WTC11 (cell line): Measurements from ENCODE around the gene IKBKG.
"Not testable (repeated sequence)": the region's sequence is repeated elsewhere in the genome, so short reads cannot be mapped to it uniquely, and the experiment has no call there.

ENCODE experiments used
- CREB1 ChIP-seq: sonication (generic); formaldehyde crosslinking; IDR thresholded peaks from 2 replicates; pipeline ENCODE4 v1.8.0; 2023; ENCODE audit warnings: mild to moderate bottlenecking, missing genetic modification reagents
- CREM ChIP-seq: sonication (generic); formaldehyde crosslinking; IDR thresholded peaks from 2 replicates; pipeline ENCODE4 v1.8.1; 2022; ENCODE audit warnings: mild to moderate bottlenecking, missing genetic modification reagents, moderate library complexity
- FOXK1 ChIP-seq: sonication (generic); formaldehyde crosslinking; IDR thresholded peaks from 2 replicates; pipeline ENCODE4 v1.8.0; 2022; ENCODE audit warnings: mild to moderate bottlenecking, moderate library complexity, missing genetic modification reagents
- IRF2 ChIP-seq: sonication (generic); formaldehyde crosslinking; IDR thresholded peaks from 2 replicates; pipeline ENCODE4 v1.8.0; 2022; ENCODE audit warnings: low read depth, missing genetic modification reagents, borderline replicate concordance
- JUN ChIP-seq: sonication (generic); formaldehyde crosslinking; IDR thresholded peaks from 2 replicates; pipeline ENCODE4 v1.8.0; 2023; ENCODE audit warnings: mild to moderate bottlenecking, missing genetic modification reagents
- ZNF671 ChIP-seq: fragments of 250-450 bp; sonication (Bioruptor Pico); IDR thresholded peaks from 2 replicates; pipeline ENCODE4 v1.8.0; 2021; ENCODE audit warnings: mild to moderate bottlenecking
- TF ChIP-seq, protein P1 (sequence below): sonication (generic); formaldehyde crosslinking; IDR thresholded peaks from 2 replicates; pipeline ENCODE4 v1.8.1; 2022; ENCODE audit warnings: low read depth, mild to moderate bottlenecking, moderate library complexity, missing genetic modification reagents, borderline replicate concordance
- TF ChIP-seq, protein P2 (sequence below): fragments of 200-600 bp; IDR thresholded peaks from 2 replicates; pipeline ENCODE4 v1.8.0; 2022; ENCODE audit warnings: antibody characterized with exemption
- TF ChIP-seq, protein P3 (sequence below): sonication (generic); formaldehyde crosslinking; IDR thresholded peaks from 2 replicates; pipeline ENCODE4 v1.8.1; 2023; ENCODE audit warnings: mild to moderate bottlenecking, missing genetic modification reagents, moderate library complexity
- TF ChIP-seq, protein P4 (sequence below): sonication (generic); formaldehyde crosslinking; IDR thresholded peaks from 2 replicates; pipeline ENCODE4 v1.8.1; 2023; ENCODE audit warnings: mild to moderate bottlenecking, moderate library complexity, missing genetic modification reagents
- TF ChIP-seq, protein P5 (sequence below): sonication (generic); formaldehyde crosslinking; conservative IDR thresholded peaks from 2 replicates; pipeline ENCODE4 v1.8.1; 2022; ENCODE audit warnings: mild to moderate bottlenecking, missing genetic modification reagents

DNA sequence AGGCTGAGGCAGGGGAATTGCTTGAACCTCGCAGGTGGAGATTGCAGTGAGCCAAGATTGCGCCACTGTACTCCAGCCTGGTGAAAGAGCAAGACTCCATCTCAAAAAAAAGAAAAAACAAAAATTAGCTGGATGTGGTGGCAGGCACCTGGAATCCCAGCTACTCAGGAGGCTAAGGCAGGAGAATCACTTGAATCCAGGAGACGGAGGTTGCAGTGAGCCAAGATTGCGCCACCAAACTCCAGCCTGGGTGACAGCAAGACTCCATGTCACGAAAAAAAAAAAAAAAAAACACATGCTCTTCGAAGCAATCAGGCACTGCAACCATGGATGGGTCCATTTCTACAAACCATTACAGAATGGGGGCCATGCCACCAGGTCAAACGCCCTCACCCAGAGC is 7.1 kb upstream of the IKBKG start:
- TF ChIP-seq IRF2 (CRISPR knock-in tag); CREB1; ZNF671 (CRISPR knock-in tag); JUN (CRISPR knock-in tag); FOXK1 (CRISPR knock-in tag); CREM: not testable (repeated sequence)
- TF ChIP-seq, protein P1, sequence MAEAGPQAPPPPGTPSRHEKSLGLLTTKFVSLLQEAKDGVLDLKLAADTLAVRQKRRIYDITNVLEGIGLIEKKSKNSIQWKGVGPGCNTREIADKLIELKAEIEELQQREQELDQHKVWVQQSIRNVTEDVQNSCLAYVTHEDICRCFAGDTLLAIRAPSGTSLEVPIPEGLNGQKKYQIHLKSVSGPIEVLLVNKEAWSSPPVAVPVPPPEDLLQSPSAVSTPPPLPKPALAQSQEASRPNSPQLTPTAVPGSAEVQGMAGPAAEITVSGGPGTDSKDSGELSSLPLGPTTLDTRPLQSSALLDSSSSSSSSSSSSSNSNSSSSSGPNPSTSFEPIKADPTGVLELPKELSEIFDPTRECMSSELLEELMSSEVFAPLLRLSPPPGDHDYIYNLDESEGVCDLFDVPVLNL (CRISPR knock-in tag) = not testable (repeated sequence)
- TF ChIP-seq, protein P2, sequence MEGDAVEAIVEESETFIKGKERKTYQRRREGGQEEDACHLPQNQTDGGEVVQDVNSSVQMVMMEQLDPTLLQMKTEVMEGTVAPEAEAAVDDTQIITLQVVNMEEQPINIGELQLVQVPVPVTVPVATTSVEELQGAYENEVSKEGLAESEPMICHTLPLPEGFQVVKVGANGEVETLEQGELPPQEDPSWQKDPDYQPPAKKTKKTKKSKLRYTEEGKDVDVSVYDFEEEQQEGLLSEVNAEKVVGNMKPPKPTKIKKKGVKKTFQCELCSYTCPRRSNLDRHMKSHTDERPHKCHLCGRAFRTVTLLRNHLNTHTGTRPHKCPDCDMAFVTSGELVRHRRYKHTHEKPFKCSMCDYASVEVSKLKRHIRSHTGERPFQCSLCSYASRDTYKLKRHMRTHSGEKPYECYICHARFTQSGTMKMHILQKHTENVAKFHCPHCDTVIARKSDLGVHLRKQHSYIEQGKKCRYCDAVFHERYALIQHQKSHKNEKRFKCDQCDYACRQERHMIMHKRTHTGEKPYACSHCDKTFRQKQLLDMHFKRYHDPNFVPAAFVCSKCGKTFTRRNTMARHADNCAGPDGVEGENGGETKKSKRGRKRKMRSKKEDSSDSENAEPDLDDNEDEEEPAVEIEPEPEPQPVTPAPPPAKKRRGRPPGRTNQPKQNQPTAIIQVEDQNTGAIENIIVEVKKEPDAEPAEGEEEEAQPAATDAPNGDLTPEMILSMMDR = not testable (repeated sequence)
- TF ChIP-seq, protein P3, sequence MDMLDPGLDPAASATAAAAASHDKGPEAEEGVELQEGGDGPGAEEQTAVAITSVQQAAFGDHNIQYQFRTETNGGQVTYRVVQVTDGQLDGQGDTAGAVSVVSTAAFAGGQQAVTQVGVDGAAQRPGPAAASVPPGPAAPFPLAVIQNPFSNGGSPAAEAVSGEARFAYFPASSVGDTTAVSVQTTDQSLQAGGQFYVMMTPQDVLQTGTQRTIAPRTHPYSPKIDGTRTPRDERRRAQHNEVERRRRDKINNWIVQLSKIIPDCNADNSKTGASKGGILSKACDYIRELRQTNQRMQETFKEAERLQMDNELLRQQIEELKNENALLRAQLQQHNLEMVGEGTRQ (CRISPR knock-in tag) = not testable (repeated sequence)
- TF ChIP-seq, protein P4, sequence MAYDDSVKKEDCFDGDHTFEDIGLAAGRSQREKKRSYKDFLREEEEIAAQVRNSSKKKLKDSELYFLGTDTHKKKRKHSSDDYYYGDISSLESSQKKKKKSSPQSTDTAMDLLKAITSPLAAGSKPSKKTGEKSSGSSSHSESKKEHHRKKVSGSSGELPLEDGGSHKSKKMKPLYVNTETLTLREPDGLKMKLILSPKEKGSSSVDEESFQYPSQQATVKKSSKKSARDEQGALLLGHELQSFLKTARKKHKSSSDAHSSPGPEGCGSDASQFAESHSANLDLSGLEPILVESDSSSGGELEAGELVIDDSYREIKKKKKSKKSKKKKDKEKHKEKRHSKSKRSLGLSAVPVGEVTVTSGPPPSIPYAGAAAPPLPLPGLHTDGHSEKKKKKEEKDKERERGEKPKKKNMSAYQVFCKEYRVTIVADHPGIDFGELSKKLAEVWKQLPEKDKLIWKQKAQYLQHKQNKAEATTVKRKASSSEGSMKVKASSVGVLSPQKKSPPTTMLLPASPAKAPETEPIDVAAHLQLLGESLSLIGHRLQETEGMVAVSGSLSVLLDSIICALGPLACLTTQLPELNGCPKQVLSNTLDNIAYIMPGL (CRISPR knock-in tag) = not testable (repeated sequence)
- TF ChIP-seq, protein P5, sequence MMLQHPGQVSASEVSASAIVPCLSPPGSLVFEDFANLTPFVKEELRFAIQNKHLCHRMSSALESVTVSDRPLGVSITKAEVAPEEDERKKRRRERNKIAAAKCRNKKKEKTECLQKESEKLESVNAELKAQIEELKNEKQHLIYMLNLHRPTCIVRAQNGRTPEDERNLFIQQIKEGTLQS (CRISPR knock-in tag) = not testable (repeated sequence)
